Left lobe of liver (tissue), 2 donors: ENCODE data around the gene IGF1R. TPM values are rescaled to one million over a fixed set of nuclear protein-coding genes. Genes with fewer than 3 reads are reported as not detected.

Experiments used
- ATAC-seq: fragments of 200-7000 bp; cut with Tn5 transposase; one replicate; pipeline ENCODE4 v1.9.1; 2020; ENCODE audit warnings: mild to moderate bottlenecking, moderate library complexity
- DNase-seq: peaks from one replicate; pipeline ENCODE4 v3.0.0-alpha.2; 2020; ENCODE audit warnings: low spot score
- total RNA-seq: library from RNA; stranded (reverse); gene quantifications from one replicate; pipeline ENCODE4 v1.2.1, GENCODE V29; 2021
- donor health status: DM: no; HTN: no; CAD: no; lungs with moderate emphysema.
- donor health status: DM: no; HTN: yes; CAD: no.

IGF1R gene
- total RNA-seq, 1 donor from 2014 or later: 3.3 TPM

DNA sequence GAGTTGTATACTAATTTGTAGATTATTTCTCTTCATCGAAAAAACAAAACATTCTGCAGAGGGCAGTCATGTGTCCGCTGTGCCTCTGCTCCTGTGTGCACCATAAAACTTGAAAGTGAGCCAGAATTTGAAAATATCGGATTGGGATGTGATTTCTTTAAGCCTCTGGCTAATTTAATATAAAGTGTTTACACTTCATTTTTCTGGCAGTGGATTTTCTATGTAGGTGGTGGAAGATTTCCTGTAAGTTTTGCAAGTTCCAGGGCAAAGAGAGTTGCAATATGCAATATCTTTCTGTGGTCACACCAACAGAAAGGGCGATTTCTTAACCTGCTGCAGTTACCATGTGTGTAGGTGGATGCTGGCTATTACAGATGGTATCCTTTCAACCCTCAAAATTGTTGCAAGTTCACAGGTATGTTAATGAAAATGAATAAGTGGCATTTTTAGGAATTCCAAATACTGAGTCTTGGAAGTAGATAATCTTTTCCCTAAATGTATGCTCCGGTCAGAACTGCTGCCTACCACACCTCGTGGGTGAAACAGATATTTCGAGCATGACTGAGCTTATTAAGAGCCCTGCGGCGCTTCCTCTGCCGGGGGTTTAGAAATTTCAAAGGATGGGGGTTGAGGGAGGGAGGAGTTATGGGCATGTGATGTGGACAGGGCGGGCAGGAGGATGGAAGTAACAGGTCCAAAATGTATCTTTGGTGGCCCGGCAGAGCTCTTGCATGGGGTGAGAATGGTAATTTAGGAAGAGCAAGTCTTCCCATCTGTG, 225.3 kb downstream of the IGF1R start:
- no peak for DNase-seq
- no peak for ATAC-seq

GRCh38 chr15:98874370-98874769, 226.0 kb downstream of the IGF1R start:
- ATAC-seq (no peak), DNase-seq (no peak)

- DNase-seq: no peak
- no peak for ATAC-seq
Observed at GRCh38 chr15:98874773-98875172, 226.4 kb downstream of the IGF1R start.

- ATAC-seq: no peak
- no peak for DNase-seq
Observed at GRCh38 chr15:98875309-98875708, 227.0 kb downstream of the IGF1R start.

- DNase-seq: no peak
- no peak for ATAC-seq
Observed at GRCh38 chr15:98876451-98877369, 228.4 kb downstream of the IGF1R start.

GRCh38 chr15:98878172-98878571, 229.8 kb downstream of the IGF1R start:
- DNase-seq (no peak), ATAC-seq (no peak)

DNA sequence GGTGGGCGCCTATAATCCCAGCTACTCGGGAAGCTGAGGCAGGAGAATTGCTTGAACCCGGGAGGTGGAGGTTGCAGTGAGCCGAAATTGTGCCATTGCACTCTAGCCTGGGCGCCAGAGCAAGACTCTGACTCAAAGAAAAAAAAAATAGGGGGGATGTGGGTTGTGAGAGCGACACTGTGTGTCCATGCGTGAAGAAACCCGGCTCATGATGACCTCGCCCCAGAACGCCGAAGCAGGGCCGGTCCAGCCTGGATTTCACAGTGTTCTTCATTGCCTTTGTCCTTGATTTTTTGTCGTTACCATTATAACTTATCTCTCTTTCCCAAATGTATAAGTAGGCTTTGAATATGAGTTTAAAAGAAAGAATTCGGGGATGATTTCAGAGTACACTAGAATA, 230.5 kb downstream of the IGF1R start:
- DNase-seq (no peak), ATAC-seq (no peak)

DNA sequence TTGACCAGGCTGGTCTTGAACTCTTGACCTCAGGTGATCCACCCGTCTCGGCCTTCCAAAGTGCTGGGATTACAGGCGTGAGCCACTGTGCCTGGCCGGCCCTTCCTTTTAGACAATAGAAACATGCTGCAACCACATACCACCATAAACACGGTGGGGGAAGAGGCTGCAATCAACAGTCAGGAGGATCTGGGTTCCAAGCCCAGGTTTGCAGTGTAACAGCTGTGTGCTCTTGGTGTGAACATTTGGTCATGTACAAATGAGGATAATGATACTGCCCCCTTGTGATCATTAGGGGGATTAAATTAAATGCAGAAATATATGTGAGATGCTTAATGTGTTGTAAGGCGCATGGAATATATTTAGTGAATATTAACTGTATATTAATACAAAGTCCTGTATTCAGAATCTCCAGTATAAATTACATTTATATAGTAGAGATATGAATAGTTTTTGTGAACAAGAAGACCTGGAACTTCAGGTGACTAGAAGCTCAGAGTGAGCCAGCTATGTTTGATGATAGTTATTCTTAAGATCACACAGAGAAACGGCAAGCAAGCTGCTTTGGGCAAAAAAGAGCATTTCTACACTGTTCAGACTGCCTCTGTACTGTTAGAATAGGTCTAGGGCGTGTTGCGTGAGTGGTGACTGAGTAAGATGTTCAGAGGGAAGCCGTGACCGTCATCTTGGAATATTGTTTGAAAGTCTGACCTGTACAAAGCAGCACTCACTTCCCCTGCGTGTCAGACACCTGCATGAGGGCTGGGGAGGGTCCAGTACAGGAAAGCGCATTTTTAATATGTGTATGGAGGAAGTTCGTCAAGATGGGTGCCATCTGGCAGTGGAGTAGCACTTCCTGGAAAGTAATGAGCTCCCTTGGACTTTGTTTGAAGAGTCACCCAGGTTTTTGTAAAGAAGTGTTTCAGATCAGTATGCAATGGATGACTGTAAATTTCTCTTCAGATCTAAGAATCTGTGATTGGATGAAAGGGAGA, 233.5 kb downstream of the IGF1R start:
- ATAC-seq (peak; percentile 72), DNase-seq (no peak)

- ATAC-seq (no peak), DNase-seq (no peak)
Observed at GRCh38 chr15:98883478-98883877, 235.1 kb downstream of the IGF1R start.

DNA sequence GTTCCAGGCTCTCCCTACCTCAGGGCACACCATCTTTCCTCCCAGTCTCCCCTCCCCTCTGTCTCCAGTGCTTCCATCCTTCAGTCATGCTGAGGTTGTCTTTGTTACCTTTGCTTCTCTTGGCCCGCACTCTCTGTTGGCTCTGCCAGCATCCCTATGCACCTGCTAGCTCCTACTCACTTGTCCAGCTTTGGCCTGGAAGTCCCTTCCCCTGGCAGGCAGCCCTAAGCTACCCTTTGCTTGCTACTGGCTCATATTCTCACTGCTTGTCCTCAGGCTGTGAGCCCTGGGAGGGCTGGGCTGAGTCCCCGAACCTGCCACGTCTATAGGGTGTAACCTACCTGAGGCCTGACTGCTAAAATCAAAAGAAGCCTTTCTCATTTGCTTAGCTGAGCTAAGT, 236.6 kb downstream of the IGF1R start:
- ATAC-seq (no peak), DNase-seq (no peak)

- no peak for ATAC-seq
- no peak for DNase-seq
Observed at GRCh38 chr15:98887976-98888375, 239.6 kb downstream of the IGF1R start.

DNA sequence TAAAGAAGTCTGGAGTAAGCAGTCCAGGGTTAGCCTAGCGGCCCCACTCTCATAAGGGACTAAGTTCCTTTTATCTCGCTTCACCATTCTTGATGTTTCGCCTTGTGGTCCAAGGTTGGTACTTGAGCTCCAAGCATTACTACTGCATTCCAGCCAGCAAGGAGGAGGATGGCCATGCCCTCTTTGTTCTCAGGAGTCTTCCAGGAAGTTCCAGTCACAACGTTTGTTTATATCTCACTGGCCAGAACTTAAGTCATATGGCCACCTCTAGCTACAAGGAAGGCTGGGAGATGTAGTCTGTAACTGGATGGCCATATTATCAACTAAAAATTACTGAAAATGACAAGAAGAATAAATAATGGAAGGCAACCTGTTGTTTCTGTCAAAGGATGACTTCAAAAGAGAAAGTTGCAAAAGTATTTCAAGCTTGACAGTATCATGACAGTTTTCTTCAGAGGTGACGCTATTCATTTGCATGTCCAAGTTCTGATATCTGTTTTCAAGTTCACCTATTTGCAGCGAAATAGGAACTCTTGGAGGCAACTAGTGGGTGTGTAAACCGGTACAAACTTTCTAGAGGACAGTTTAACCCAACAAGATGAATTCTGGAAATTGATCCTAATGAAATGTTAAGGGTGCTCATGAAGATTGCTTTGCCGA, 240.6 kb downstream of the IGF1R start:
- no peak for ATAC-seq
- no peak for DNase-seq

GRCh38 chr15:98889930-98890695, 241.8 kb downstream of the IGF1R start:
- DNase-seq: no peak
- ATAC-seq: no peak

GRCh38 chr15:98891301-98891700, 243.0 kb downstream of the IGF1R start:
- DNase-seq (no peak), ATAC-seq (no peak)

- ATAC-seq: no peak
- DNase-seq: no peak
Observed at GRCh38 chr15:98893401-98893800, 245.1 kb downstream of the IGF1R start.

DNA sequence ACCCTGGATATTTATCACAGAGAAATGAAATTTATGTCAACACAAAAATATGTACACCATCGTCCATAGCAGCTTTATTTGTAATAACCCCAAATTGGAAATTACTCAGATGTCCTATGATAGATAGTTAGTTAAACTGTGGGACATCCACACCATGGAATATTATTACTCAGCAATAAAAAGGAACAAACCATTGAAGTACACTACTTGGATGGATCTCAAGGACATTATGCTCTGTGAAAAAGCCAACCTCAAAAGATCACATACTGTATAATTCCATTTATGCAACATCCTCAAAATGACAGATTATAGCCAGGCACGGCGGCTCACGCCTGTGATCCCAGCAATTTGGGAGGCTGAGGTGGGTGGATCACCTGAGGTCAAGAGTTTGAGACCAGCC, 246.0 kb downstream of the IGF1R start:
- DNase-seq: no peak
- ATAC-seq: no peak

GRCh38 chr15:98896002-98896721, 247.8 kb downstream of the IGF1R start:
- ATAC-seq (no peak), DNase-seq (no peak)

DNA sequence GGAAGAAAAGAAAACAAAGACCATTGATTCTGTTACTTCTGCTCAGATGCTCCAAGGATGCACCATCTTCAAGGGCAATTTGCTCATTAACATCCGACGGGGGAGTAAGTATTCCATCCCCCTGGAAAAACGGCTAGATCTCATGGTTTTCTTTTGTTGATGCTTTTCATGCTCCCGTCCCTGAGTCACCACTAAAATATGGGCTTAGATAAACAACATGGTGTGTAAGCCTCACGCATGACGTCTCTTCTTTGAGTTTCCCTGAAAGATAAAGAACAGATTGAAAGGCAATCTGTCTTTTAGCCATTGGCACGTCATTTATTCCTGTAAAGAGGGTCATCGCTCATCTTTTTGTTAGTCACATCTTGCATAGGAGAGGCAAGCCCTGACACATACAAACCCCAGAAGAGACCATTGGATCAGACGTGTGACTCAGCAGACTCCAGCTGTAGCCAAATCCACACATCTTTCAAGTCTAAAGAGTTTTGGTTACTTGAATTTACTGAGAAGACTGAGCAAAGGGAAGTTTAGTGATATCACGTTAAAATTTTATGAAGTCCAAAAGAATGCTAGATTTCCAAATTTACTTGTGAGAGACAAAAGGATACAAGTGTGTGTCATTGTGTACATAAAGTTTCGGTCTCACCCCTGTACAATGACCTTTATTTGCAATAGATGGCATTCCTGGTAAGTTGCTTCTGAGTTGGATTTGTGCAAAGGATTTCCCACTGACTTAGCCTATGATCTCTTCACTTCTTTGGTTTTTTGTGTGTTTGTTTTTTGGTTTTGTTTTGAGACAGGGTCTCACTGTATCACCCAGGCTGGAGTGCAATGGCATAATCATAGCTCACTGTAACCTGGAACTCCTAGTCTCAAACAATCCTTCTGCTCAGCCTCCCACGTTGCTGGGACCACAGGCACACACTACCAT, 248.7 kb downstream of the IGF1R start:
- no peak for DNase-seq
- no peak for ATAC-seq
